H9 (cell line): ENCODE measurements around the gene TJP2. TPM values are rescaled to one million over a fixed set of nuclear protein-coding genes. Genes with fewer than 3 reads are reported as not detected.

Experiments
- DNase-seq: peaks from one replicate; pipeline ENCODE4 v3.0.0-alpha.2; 2017
- H2AFZ ChIP-seq: one replicate; pipeline ENCODE4 v1.6.1; 2013; ENCODE audit warnings: mild to moderate bottlenecking, low read length, control low read depth, moderate library complexity
- H2AK5ac ChIP-seq: 2 replicates; pipeline ENCODE4 v1.6.1; 2013; ENCODE audit warnings: low read length, control low read depth, mixed read lengths; ENCODE audit not compliant: insufficient read length
- H2BK120ac ChIP-seq: one replicate; pipeline ENCODE4 v1.6.1; 2013; ENCODE audit warnings: low read depth, mild to moderate bottlenecking, low read length, control low read depth, inconsistent platforms; ENCODE audit not compliant: poor library complexity, severe bottlenecking
- H2BK12ac ChIP-seq: 2 replicates; pipeline ENCODE4 v1.6.1; 2013; ENCODE audit warnings: low read length, control low read depth, mixed read lengths, low read depth; ENCODE audit not compliant: insufficient read length
- H2BK15ac ChIP-seq: 2 replicates; pipeline ENCODE4 v1.6.1; 2013; ENCODE audit warnings: low read depth, low read length, control low read depth
- H2BK20ac ChIP-seq: one replicate; pipeline ENCODE4 v1.6.1; 2013; ENCODE audit warnings: low read depth, mild to moderate bottlenecking, low read length, control low read depth, inconsistent platforms; ENCODE audit not compliant: poor library complexity, severe bottlenecking
- H2BK5ac ChIP-seq: 2 replicates; pipeline ENCODE4 v1.6.1; 2013; ENCODE audit warnings: low read length, control low read depth, mixed read lengths; ENCODE audit not compliant: insufficient read length
- H3K14ac ChIP-seq: 2 replicates; pipeline ENCODE4 v1.6.1; 2013; ENCODE audit warnings: low read length, control low read depth; ENCODE audit not compliant: insufficient read depth
- H3K18ac ChIP-seq: 2 replicates; pipeline ENCODE4 v1.6.1; 2013; ENCODE audit warnings: low read depth, mild to moderate bottlenecking, mixed read lengths, low read length, control low read depth; ENCODE audit not compliant: insufficient read length
- H3K23ac ChIP-seq: 2 replicates; pipeline ENCODE4 v1.6.1; 2013; ENCODE audit warnings: low read length, control low read depth, mixed read lengths, low read depth; ENCODE audit not compliant: insufficient read length
- H3K23me2 ChIP-seq: 2 replicates; pipeline ENCODE4 v1.6.1; 2013; ENCODE audit warnings: low read depth, mild to moderate bottlenecking, mixed read lengths, low read length, control low read depth; ENCODE audit not compliant: insufficient read length, poor library complexity, severe bottlenecking
- H3K27ac ChIP-seq: 2 replicates; pipeline ENCODE4 v1.5.1; 2013; ENCODE audit warnings: low read length, control low read depth, mixed read lengths, low read depth; ENCODE audit not compliant: insufficient read length
- H3K27me3 ChIP-seq: 2 replicates; pipeline ENCODE4 v1.6.1; 2013; ENCODE audit warnings: low read length, control low read depth, inconsistent platforms; ENCODE audit not compliant: insufficient read depth
- H3K4ac ChIP-seq: 2 replicates; pipeline ENCODE4 v1.6.1; 2013; ENCODE audit warnings: low read depth, mild to moderate bottlenecking, control low read depth, inconsistent platforms, low read length, moderate library complexity
- H3K4me1 ChIP-seq: 2 replicates; pipeline ENCODE4 v1.6.1; 2013; ENCODE audit warnings: low read length, control low read depth, inconsistent platforms; ENCODE audit not compliant: insufficient read depth
- H3K4me2 ChIP-seq: 2 replicates; pipeline ENCODE4 v1.6.1; 2013; ENCODE audit warnings: low read length, control low read depth, mixed read lengths; ENCODE audit not compliant: insufficient read length, insufficient read depth
- H3K56ac ChIP-seq: 2 replicates; pipeline ENCODE4 v1.6.1; 2013; ENCODE audit warnings: low read depth, mild to moderate bottlenecking, mixed read lengths, low read length, control low read depth; ENCODE audit not compliant: insufficient read length
- H3K79me1 ChIP-seq: 2 replicates; pipeline ENCODE4 v1.6.1; 2013; ENCODE audit warnings: low read depth, mild to moderate bottlenecking, moderate library complexity, low read length, control low read depth, inconsistent platforms; ENCODE audit not compliant: insufficient read depth, poor library complexity, severe bottlenecking
- H3K79me2 ChIP-seq: 2 replicates; pipeline ENCODE4 v1.6.1; 2013; ENCODE audit warnings: low read length, control low read depth, inconsistent platforms; ENCODE audit not compliant: insufficient read depth
- H3K9ac ChIP-seq: 2 replicates; pipeline ENCODE4 v1.6.1; 2013; ENCODE audit warnings: low read length, control low read depth, mixed read lengths; ENCODE audit not compliant: insufficient read length; ENCODE audit errors: extremely low read depth
- H3K9me3 ChIP-seq: one replicate; pipeline ENCODE4 v1.6.1; 2013; ENCODE audit warnings: low read depth, low read length, inconsistent platforms; ENCODE audit not compliant: control insufficient read depth
- H3T11ph ChIP-seq: one replicate; pipeline ENCODE4 v1.6.1; 2013; ENCODE audit warnings: mild to moderate bottlenecking, low read length, control low read depth, inconsistent platforms
- H4K20me1 ChIP-seq: one replicate; pipeline ENCODE4 v1.6.1; 2013; ENCODE audit not compliant: control insufficient read depth, insufficient read length, insufficient read depth
- H4K5ac ChIP-seq: 2 replicates; pipeline ENCODE4 v1.6.1; 2013; ENCODE audit warnings: low read depth, mild to moderate bottlenecking, mixed read lengths, low read length, control low read depth; ENCODE audit not compliant: insufficient read length
- H4K8ac ChIP-seq: replicated peaks from 2 replicates; pipeline ENCODE4 v1.6.1; 2013; ENCODE audit warnings: low read length, control low read depth, mixed read lengths, low read depth; ENCODE audit not compliant: insufficient read length
- H4K91ac ChIP-seq: 2 replicates; pipeline ENCODE4 v1.6.1; 2013; ENCODE audit warnings: low read depth, mild to moderate bottlenecking, moderate library complexity, mixed read lengths, low read length, control low read depth; ENCODE audit not compliant: insufficient read length
- H3K27ac Mint-ChIP-seq, 3 experiments: 2 replicates in 2 of 3; 3 replicates in 1 of 3; pipeline ENCODE4 v1.8.0; 2020 to 2021; ENCODE audit warnings: mixed read lengths in 3 of 3, mild to moderate bottlenecking in 1 of 3, moderate library complexity in 1 of 3
- H3K27me3 Mint-ChIP-seq: 2 replicates; pipeline ENCODE4 v1.8.0; 2021; ENCODE audit warnings: low read depth, mild to moderate bottlenecking, moderate library complexity, mixed read lengths
- H3K36me3 Mint-ChIP-seq, 3 experiments: 2 replicates in 2 of 3; 3 replicates in 1 of 3; pipeline ENCODE4 v1.8.0; 2020 to 2021; ENCODE audit warnings: low read depth in 3 of 3, mixed read lengths in 3 of 3; ENCODE audit not compliant: insufficient read depth in 1 of 3
- H3K4me1 Mint-ChIP-seq, 2 experiments: 2 replicates each; pipeline ENCODE4 v1.8.0; 2020; ENCODE audit warnings: mixed read lengths in 2 of 2
- H3K4me3 Mint-ChIP-seq, 2 experiments: 2 replicates in 1 of 2; 3 replicates in 1 of 2; pipeline ENCODE4 v1.8.0; 2020 to 2021; ENCODE audit warnings: mild to moderate bottlenecking in 2 of 2, mixed read lengths in 2 of 2, moderate library complexity in 1 of 2
- H3K9me3 Mint-ChIP-seq, 2 experiments: 2 replicates in 1 of 2; 3 replicates in 1 of 2; pipeline ENCODE4 v1.8.0; 2020; ENCODE audit warnings: mild to moderate bottlenecking in 2 of 2, mixed read lengths in 2 of 2, moderate library complexity in 1 of 2
- CTCF ChIP-seq: fragments of 200-600 bp; sonication (generic); conservative IDR thresholded peaks from 3 replicates; pipeline ENCODE4 v1.8.0; 2021; ENCODE audit warnings: antibody characterized with exemption, mild to moderate bottlenecking
- WGBS: extraction: QIAGEN DNeasy Blood & Tissue Kit; methylation state at CpG from one replicate; pipeline ENCODE4 v1.1.7; 2013; ENCODE audit warnings: missing lambda C conversion rate, low lambda C conversion rate, mixed read lengths; ENCODE audit not compliant: insufficient read length; ENCODE audit errors: extremely low coverage; 5-methylcytosine and 5-hydroxymethylcytosine counted together
- total RNA-seq: library from RNA; stranded (reverse); gene quantifications from 2 replicates; pipeline ENCODE4 v1.2.1, GENCODE V29; 2021

The TJP2 gene
- total RNA-seq, 1 experiment from 2014 or later, result 130 TPM

- Histone ChIP-seq H2BK5ac (no peak overlapping the region), H3K4me2 (no peak overlapping the region), H3K14ac (0 out of 2 replicates have a peak overlapping the region, but pooled peaks have one; percentile 19), H3K4me1 (peaks cover 1% of the 10 kb centered on the region), H4K5ac (no peak overlapping the region), H4K91ac (no peak overlapping the region), H3T11ph (no peak overlapping the region), H2BK12ac (no peak overlapping the region), H3K79me2 (peaks cover 7% of the 10 kb centered on the region; the same call in 1 of the 2 replicates), H3K18ac (no peak overlapping the region), H2AK5ac (no peak overlapping the region), H2BK120ac (no peak overlapping the region), H2BK15ac (no peak overlapping the region), H3K27ac (no peak overlapping the region), H4K20me1 (no peaks in the 10 kb centered on the region), H3K23ac (no peak overlapping the region), H3K79me1 (peaks cover 3% of the 10 kb centered on the region), H3K56ac (no peak overlapping the region), H2BK20ac (no peak overlapping the region), H3K23me2 (no peaks in the 10 kb centered on the region), H3K9me3 (no peaks in the 10 kb centered on the region), H3K9ac (no peak overlapping the region), H3K27me3 (no peaks in the 10 kb centered on the region), H3K4ac (no peak overlapping the region), H2AFZ (no peak overlapping the region), H4K8ac (no peak overlapping the region)
- H3K27me3 Mint-ChIP-seq, result no peaks in the 10 kb centered on the region
- H3K9me3 Mint-ChIP-seq, result no peaks in the 10 kb centered on the region
- peaks cover 2 to 23% (median 14%) of the 10 kb centered on the region in 3 experiments; a peak in 6 of 7 replicates for H3K36me3 Mint-ChIP-seq
- DNase-seq, result no peak
- H3K27ac Mint-ChIP-seq, result peak overlapping the region in 1 of 3 experiments; percentile 26; a peak in 3 of 7 replicates
- peaks cover 7 to 27% of the 10 kb centered on the region in 2 experiments for H3K4me1 Mint-ChIP-seq
- no peak for TF ChIP-seq CTCF
- no CpG with 5 or more reads among the region's 4 CpGs for WGBS
- H3K4me3 Mint-ChIP-seq, result no peak overlapping the region
These were observed 7.9 kb downstream of the TJP2 start for GRCh38 chr9:69181908-69182353.
